Activated naive CD4-positive, alpha-beta T cell treated with anti-CD3 and anti-CD28 coated beads, Interleukin-2, amount 10 ng/mL, durations not matched to agents 7 days and 5 days (primary cell): ENCODE results near the gene CNOT9.

Source experiments
- CTCF ChIA-PET: fragments of 350-600 bp; sonication (Branson Sonifier 250); formaldehyde crosslinking; loops from one replicate; lab custom pipeline; 2021; ENCODE audit warnings: antibody characterized with exemption; lab: Charles Lee
- DNase-seq: peaks from one replicate; pipeline ENCODE4 v3.0.0-alpha.2; 2020
- H3K27ac Mint-ChIP-seq: one replicate; pipeline ENCODE4 v1.8.0; 2021; ENCODE audit warnings: mild to moderate bottlenecking, moderate library complexity, mixed read lengths
- H3K27me3 Mint-ChIP-seq: one replicate; pipeline ENCODE4 v1.8.0; 2021; ENCODE audit warnings: mild to moderate bottlenecking, mixed read lengths
- H3K36me3 Mint-ChIP-seq: one replicate; pipeline ENCODE4 v1.8.0; 2021; ENCODE audit warnings: mixed read lengths
- H3K4me1 Mint-ChIP-seq: one replicate; pipeline ENCODE4 v1.8.0; 2021; ENCODE audit warnings: mixed read lengths
- H3K4me3 Mint-ChIP-seq: one replicate; pipeline ENCODE4 v1.8.0; 2021; ENCODE audit warnings: mild to moderate bottlenecking, moderate library complexity, mixed read lengths
- H3K9me3 Mint-ChIP-seq: one replicate; pipeline ENCODE4 v1.8.0; 2021; ENCODE audit warnings: mixed read lengths

The CNOT9 gene

GRCh38 chr2:218607436-218608115 is 38.9 kb downstream of the CNOT9 start, which contains the start of gene PLCD4:
PLCD4 (plus strand) TSS chr2:218607899; CDS start chr2:218615740, 7,841 bp downstream.
- CTCF ChIA-PET = interaction anchor here (1.3 kb wide), 1 partner anchor 41 kb away, joined by 4 read pairs; no protein-coding TSS in a partner anchor
- H3K27ac Mint-ChIP-seq = no peak within 1 kb of the TSS
- no peak for DNase-seq

GRCh38 chr2:218615868-218616315 is 47.3 kb downstream of the CNOT9 start:
- peaks cover 27% of the 10 kb centered on the region for H3K27me3 Mint-ChIP-seq
- H3K4me1 Mint-ChIP-seq = no peaks in the 10 kb centered on the region
- CTCF ChIA-PET = no interaction called here
- H3K9me3 Mint-ChIP-seq = no peaks in the 10 kb centered on the region
- DNase-seq = no peak
- H3K4me3 Mint-ChIP-seq = no peak overlapping the region
- no peaks in the 10 kb centered on the region for H3K36me3 Mint-ChIP-seq
- no peak overlapping the region for H3K27ac Mint-ChIP-seq

More at GRCh38 chr2:218607436-218608115, 38.9 kb downstream of the CNOT9 start, which contains the start of gene PLCD4:
- Mint-ChIP-seq H3K9me3 (no peaks in the 10 kb centered on the region), H3K36me3 (no peaks in the 10 kb centered on the region), H3K4me3 (no peak within 1 kb of the TSS), H3K4me1 (no peaks in the 10 kb centered on the region), H3K27me3 (peaks cover 44% of the 10 kb centered on the region)

DNA sequence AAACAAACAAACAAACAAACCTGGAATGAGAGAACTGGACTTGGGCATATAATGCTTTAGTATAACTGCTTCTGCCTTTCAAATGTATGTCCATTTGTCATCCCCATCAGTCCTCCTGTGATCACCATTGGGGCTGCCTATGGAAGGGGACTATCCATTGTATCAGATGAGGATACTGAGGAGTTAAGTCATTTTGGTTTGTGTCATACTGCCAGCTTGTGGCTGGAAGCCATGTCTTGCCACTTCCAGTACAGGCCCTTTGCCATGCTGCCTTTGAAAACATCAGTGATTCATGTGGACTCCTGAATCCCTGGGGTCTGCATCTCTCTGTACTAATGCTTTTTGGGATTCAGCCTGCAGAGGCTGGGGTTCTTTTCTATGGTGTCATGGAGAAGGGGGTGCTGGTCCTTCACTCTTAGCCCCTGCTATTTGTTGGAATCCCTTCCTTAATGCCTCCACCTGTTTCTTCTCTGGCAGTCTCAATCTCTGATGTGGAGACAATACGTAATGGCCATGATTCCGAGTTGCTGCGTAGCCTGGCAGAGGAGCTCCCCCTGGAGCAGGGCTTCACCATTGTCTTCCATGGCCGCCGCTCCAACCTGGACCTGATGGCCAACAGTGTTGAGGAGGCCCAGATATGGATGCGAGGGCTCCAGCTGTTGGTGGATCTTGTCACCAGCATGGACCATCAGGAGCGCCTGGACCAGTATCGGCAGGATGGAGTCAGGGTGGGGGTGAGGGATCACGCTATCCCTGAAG is 49.6 kb downstream of the CNOT9 start:
- DNase-seq = no peak
- no peaks in the 10 kb centered on the region for H3K9me3 Mint-ChIP-seq
- H3K27me3 Mint-ChIP-seq = peaks cover 18% of the 10 kb centered on the region
- no peak overlapping the region for H3K27ac Mint-ChIP-seq
- H3K36me3 Mint-ChIP-seq = no peaks in the 10 kb centered on the region
- CTCF ChIA-PET = no interaction called here
- no peaks in the 10 kb centered on the region for H3K4me1 Mint-ChIP-seq
- H3K4me3 Mint-ChIP-seq = no peak overlapping the region

DNA sequence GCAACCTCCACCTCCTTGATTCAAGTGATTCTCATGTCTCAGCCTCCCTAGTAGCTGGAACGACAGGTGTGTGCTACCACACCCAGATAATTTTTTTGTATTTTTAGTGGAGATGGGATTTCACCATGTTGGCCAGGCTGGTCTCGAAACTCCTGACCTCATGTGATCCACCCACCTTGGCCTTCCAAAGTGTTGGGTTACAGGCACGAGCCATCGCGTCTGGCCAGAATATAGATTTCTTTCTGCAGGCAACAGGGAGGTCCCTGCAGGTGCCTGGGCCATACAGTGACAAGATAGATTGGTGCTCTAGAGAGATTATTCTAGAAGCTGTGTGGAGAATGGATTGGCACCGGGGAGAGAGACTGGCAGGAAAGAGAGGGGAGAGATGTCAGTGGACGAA is 52.4 kb downstream of the CNOT9 start:
- no peak overlapping the region for H3K27ac Mint-ChIP-seq
- H3K36me3 Mint-ChIP-seq = no peaks in the 10 kb centered on the region
- H3K9me3 Mint-ChIP-seq = no peaks in the 10 kb centered on the region
- CTCF ChIA-PET = no interaction called here
- no peak overlapping the region for H3K4me3 Mint-ChIP-seq
- H3K27me3 Mint-ChIP-seq = no peaks in the 10 kb centered on the region
- no peak for DNase-seq
- H3K4me1 Mint-ChIP-seq = no peaks in the 10 kb centered on the region

DNA sequence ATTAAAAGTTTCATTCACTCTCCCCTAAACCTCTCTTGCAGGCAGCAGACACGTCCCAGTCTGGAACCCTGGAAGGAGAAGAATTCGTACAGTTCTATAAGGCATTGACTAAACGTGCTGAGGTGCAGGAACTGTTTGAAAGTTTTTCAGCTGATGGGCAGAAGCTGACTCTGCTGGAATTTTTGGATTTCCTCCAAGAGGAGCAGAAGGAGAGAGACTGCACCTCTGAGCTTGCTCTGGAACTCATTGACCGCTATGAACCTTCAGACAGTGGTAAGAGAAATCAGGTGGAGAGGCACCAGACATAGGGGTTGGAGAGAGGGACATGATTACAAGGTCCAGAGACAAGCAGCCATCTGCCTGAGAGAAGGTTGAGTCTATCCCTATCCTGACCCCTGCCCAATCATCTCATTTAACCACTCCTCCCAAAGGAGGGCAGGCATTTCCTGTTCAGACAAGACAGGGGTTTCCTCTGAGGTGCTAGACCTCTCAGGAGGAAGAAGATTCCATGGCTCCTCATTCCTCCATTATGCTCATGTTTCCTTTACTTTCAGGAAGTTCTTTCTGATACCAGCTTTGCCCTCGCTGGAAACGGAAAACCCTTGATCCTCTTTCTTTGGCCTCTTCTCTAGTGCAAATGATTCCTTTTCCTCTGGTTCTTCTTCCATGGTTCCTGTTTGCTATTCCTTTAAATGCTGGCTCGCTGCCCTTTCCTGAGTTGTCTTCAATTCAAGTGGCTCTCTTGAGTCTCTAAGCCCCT is 54.1 kb downstream of the CNOT9 start:
- no peak overlapping the region for H3K4me3 Mint-ChIP-seq

GRCh38 chr2:218623366-218623705 is 54.7 kb downstream of the CNOT9 start:
- H3K4me3 Mint-ChIP-seq = no peak overlapping the region
- CTCF ChIA-PET = no interaction called here

More for the DNA sequence above, 54.1 kb downstream of the CNOT9 start:
- Mint-ChIP-seq H3K27ac (no peak overlapping the region), H3K9me3 (no peaks in the 10 kb centered on the region), H3K27me3 (no peaks in the 10 kb centered on the region), H3K4me1 (no peaks in the 10 kb centered on the region), H3K36me3 (no peaks in the 10 kb centered on the region)
- DNase-seq = no peak
- CTCF ChIA-PET = no interaction called here

GRCh38 chr2:218626369-218626768 is 57.7 kb downstream of the CNOT9 start:
- Mint-ChIP-seq H3K9me3 (no peaks in the 10 kb centered on the region), H3K27me3 (no peaks in the 10 kb centered on the region), H3K4me1 (no peaks in the 10 kb centered on the region), H3K27ac (no peak overlapping the region), H3K36me3 (no peaks in the 10 kb centered on the region), H3K4me3 (no peak overlapping the region)
- DNase-seq = no peak
- CTCF ChIA-PET = interaction anchor here (0.7 to 1.8 kb wide), 2 partner anchors 22 to 61 kb away, joined by 3 to 4 read pairs; no protein-coding TSS in a partner anchor

More at GRCh38 chr2:218623366-218623705, 54.7 kb downstream of the CNOT9 start:
- Mint-ChIP-seq H3K36me3 (no peaks in the 10 kb centered on the region), H3K9me3 (no peaks in the 10 kb centered on the region), H3K4me1 (no peaks in the 10 kb centered on the region), H3K27me3 (no peaks in the 10 kb centered on the region), H3K27ac (no peak overlapping the region)
- DNase-seq = no peak

- Mint-ChIP-seq H3K9me3 (no peaks in the 10 kb centered on the region), H3K27ac (no peak overlapping the region), H3K36me3 (peaks cover 2% of the 10 kb centered on the region), H3K27me3 (no peaks in the 10 kb centered on the region), H3K4me3 (no peak overlapping the region), H3K4me1 (no peaks in the 10 kb centered on the region)
- CTCF ChIA-PET = interaction anchor here (0.9 kb wide), 1 partner anchor 248 kb away, joined by 3 read pairs; no protein-coding TSS in a partner anchor
- no peak for DNase-seq
Observed at GRCh38 chr2:218627939-218628338, 59.3 kb downstream of the CNOT9 start.

DNA sequence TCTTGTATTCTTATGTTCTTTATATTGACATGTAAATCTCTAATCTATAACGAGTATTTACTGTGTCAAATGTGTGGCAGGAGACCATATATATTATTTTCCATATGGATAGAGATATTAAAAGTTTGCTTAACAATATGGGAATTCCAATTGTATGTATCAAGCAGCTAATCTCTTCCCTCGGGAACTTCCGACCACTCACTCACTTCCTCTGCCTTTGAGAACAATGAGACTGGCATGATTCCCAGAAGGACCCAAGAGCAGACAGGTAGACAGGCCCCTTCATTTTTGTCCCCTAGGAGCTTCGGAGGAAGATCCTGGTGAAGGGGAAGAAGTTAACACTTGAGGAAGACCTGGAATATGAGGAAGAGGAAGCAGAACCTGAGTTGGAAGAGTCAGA is 63.2 kb downstream of the CNOT9 start:
- Mint-ChIP-seq H3K27me3 (no peaks in the 10 kb centered on the region), H3K4me3 (no peak overlapping the region), H3K9me3 (no peaks in the 10 kb centered on the region), H3K27ac (no peak overlapping the region), H3K36me3 (peaks cover 21% of the 10 kb centered on the region), H3K4me1 (no peaks in the 10 kb centered on the region)
- DNase-seq = no peak
- CTCF ChIA-PET = interaction anchor here (1.6 kb wide), 1 partner anchor 16 kb away, joined by 3 read pairs; no protein-coding TSS in a partner anchor

- Mint-ChIP-seq H3K4me3 (no peak overlapping the region), H3K27me3 (no peaks in the 10 kb centered on the region), H3K36me3 (peaks cover 46% of the 10 kb centered on the region), H3K9me3 (no peaks in the 10 kb centered on the region), H3K27ac (no peak overlapping the region), H3K4me1 (no peaks in the 10 kb centered on the region)
- CTCF ChIA-PET = no interaction called here
- no peak for DNase-seq
Observed at GRCh38 chr2:218635719-218636118, 67.1 kb downstream of the CNOT9 start.

DNA sequence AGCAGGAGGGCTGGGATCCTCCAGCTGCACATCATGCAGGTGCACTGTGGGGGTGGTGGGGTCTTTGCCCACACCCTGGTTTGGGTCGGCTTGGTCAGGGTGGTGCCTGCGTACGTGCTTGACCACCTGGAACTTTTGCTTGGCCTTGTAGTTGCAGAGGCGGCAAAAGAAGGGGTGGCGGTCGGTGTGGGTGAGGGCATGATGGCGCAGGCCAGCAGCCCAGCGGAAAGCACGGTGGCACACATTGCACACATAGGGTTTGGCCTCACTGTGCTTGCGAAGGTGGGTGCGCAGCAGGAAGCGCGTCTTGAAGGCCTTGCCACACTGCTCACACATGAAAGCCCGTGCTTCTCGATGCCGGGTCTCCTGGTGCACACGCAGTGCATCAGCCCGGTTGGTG is 69.7 kb downstream of the CNOT9 start:
- Mint-ChIP-seq H3K9me3 (no peaks in the 10 kb centered on the region), H3K27me3 (no peaks in the 10 kb centered on the region), H3K4me1 (no peaks in the 10 kb centered on the region), H3K4me3 (no peak overlapping the region), H3K36me3 (peaks cover 50% of the 10 kb centered on the region), H3K27ac (no peak overlapping the region)
- CTCF ChIA-PET = interaction anchor here (1.2 kb wide), 1 partner anchor 10 kb away, joined by 4 read pairs; no protein-coding TSS in a partner anchor
- DNase-seq = no peak

DNA sequence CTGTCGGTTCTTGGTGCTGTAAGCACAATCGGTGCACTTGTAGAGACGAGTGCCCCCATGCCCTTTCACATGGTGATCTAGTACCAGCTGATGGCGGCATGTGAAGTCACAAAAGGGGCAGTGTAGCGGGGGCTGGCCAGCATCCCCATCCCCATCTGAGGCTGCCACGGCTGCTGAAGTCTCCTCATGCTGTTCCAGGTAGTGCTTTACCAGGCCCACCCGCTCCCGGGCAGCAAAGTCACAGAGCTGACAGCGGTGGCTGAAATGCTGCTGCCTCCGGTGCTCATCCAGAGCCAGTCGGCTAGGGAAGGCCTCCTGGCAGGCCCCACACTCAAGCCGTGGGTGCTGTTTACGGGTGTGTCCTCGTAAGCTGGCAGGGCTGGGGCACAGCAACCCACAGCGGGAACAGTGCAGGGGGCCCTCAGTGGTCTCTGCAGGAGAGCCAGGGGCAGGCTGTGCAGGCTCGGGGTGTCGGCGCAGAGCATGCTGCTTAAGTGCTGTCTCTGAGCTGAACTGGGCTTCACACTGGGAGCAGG is 73.5 kb downstream of the CNOT9 start:
- DNase-seq = no peak
- H3K27me3 Mint-ChIP-seq = no peaks in the 10 kb centered on the region
- H3K4me1 Mint-ChIP-seq = no peaks in the 10 kb centered on the region
- CTCF ChIA-PET = interaction anchor here (0.9 to 1.1 kb wide), 2 partner anchors 13 to 125 kb away, joined by 3 read pairs; no protein-coding TSS in a partner anchor
- H3K27ac Mint-ChIP-seq = no peak overlapping the region
- H3K36me3 Mint-ChIP-seq = peaks cover 49% of the 10 kb centered on the region
- H3K4me3 Mint-ChIP-seq = no peak overlapping the region
- no peaks in the 10 kb centered on the region for H3K9me3 Mint-ChIP-seq

DNA sequence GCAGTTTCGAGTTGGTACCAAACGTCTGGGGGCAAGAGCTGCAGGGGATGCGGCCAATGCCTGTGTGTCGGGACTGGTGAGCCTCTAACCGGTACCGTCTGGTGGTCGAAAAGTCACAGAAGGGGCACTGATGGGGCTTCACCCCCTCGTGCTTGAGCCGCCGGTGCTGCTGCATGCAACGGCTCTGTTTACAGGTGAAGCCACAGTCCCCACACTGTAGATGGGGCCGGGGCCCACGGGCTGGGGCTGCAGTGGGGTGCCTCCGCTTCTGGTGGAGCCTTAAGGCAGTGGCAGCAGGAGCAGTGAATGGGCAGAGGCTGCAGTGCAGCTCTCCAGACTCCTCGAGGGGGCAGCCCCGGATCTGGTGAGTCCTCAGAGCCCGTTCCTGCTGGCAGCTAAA is 74.1 kb downstream of the CNOT9 start:
- H3K9me3 Mint-ChIP-seq = no peaks in the 10 kb centered on the region
- peaks cover 48% of the 10 kb centered on the region for H3K36me3 Mint-ChIP-seq
- H3K4me3 Mint-ChIP-seq = no peak overlapping the region
- DNase-seq = no peak
- H3K27ac Mint-ChIP-seq = no peak overlapping the region
- no peaks in the 10 kb centered on the region for H3K4me1 Mint-ChIP-seq
- CTCF ChIA-PET = no interaction called here
- no peaks in the 10 kb centered on the region for H3K27me3 Mint-ChIP-seq
